Measurements from ENCODE around the gene LIPC. TPM values are rescaled to one million over a fixed set of nuclear protein-coding genes. Genes with fewer than 3 reads are reported as not detected.
A peak's percentile ranks its signal among the peaks of the same experiment; 100 is the strongest.

The LIPC gene
- total and polyA plus RNA-seq, 9 of the 15 experiments (the other 6 are each of a cell fraction or from before 2014, with no cell fraction given) = 0.07 to 0.41 (median 0.11) TPM; not detected in 2

- TF ChIP-seq ZNF707 (CRISPR knock-in tag; conservative IDR thresholded peaks at IDR 0.05) = no peak
- peak; percentile 59 for TF ChIP-seq FOS (IDR thresholded peaks at IDR 0.05; ENCODE audit: extremely low read depth, insufficient read length)
- peak; percentile 74; the same call in 1 of the 2 replicates for TF ChIP-seq ZNF644 (tag; IDR thresholded peaks at IDR 0.05; ENCODE audit: low read depth)
- no peak for TF ChIP-seq KLF10 (CRISPR knock-in tag; IDR thresholded peaks at IDR 0.05)
- TF ChIP-seq ZNF408 (CRISPR knock-in tag; IDR thresholded peaks at IDR 0.05; ENCODE audit: low read depth) = no peak
- TF ChIP-seq PBX2 (CRISPR knock-in tag; IDR thresholded peaks at IDR 0.05; ENCODE audit: low read depth) = no peak
- peak; percentile 45; the same call in 1 of the 2 replicates for TF ChIP-seq PBX2 (tag; conservative IDR thresholded peaks at IDR 0.05; ENCODE audit: low read depth)
- TF ChIP-seq CBX1 (IDR thresholded peaks at IDR 0.05; ENCODE audit: low read depth) = no peak; the same call in 1 of the 2 replicates
- no peak for TF ChIP-seq POU5F1 (IDR thresholded peaks at IDR 0.05; ENCODE audit: borderline replicate concordance, low read depth, low read length, partially characterized antibody)
- TF ChIP-seq, protein P1, sequence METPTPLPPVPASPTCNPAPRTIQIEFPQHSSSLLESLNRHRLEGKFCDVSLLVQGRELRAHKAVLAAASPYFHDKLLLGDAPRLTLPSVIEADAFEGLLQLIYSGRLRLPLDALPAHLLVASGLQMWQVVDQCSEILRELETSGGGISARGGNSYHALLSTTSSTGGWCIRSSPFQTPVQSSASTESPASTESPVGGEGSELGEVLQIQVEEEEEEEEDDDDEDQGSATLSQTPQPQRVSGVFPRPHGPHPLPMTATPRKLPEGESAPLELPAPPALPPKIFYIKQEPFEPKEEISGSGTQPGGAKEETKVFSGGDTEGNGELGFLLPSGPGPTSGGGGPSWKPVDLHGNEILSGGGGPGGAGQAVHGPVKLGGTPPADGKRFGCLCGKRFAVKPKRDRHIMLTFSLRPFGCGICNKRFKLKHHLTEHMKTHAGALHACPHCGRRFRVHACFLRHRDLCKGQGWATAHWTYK (CRISPR knock-in tag; IDR thresholded peaks at IDR 0.05) = no peak
- TF ChIP-seq RBBP5 (IDR thresholded peaks at IDR 0.05; ENCODE audit: borderline replicate concordance, insufficient read depth, low read length, poor library complexity, severe bottlenecking) = peak; percentile 25
- peak; percentile 44 for TF ChIP-seq NUFIP1 (IDR thresholded peaks at IDR 0.05; ENCODE audit: partially characterized antibody)
- no peak; the same call in 1 of the 2 replicates for TF ChIP-seq RB1 (IDR thresholded peaks at IDR 0.05; ENCODE audit: low read depth)
- TF ChIP-seq PTBP1 (IDR thresholded peaks at IDR 0.05; ENCODE audit: low read depth, low read length) = no peak
- peak; percentile 67 for TF ChIP-seq POLR2AphosphoS5 (IDR thresholded peaks at IDR 0.05; ENCODE audit: control insufficient read depth, insufficient read depth, low read depth, low read length)
- no peak for TF ChIP-seq POLR2AphosphoS2 (IDR thresholded peaks at IDR 0.05; ENCODE audit: low read length)
- 0 out of 2 replicates have a peak, but pooled peaks have one; percentile 36 for TF ChIP-seq ELF2 (CRISPR knock-in tag; IDR thresholded peaks at IDR 0.05)
- peak; percentile 87 for TF ChIP-seq LEF1 (IDR thresholded peaks at IDR 0.05)
- no peak for TF ChIP-seq ZNF184 (CRISPR knock-in tag; IDR thresholded peaks at IDR 0.05)
- TF ChIP-seq HMG20B (CRISPR knock-in tag; IDR thresholded peaks at IDR 0.05) = no peak
- TF ChIP-seq, protein P2, sequence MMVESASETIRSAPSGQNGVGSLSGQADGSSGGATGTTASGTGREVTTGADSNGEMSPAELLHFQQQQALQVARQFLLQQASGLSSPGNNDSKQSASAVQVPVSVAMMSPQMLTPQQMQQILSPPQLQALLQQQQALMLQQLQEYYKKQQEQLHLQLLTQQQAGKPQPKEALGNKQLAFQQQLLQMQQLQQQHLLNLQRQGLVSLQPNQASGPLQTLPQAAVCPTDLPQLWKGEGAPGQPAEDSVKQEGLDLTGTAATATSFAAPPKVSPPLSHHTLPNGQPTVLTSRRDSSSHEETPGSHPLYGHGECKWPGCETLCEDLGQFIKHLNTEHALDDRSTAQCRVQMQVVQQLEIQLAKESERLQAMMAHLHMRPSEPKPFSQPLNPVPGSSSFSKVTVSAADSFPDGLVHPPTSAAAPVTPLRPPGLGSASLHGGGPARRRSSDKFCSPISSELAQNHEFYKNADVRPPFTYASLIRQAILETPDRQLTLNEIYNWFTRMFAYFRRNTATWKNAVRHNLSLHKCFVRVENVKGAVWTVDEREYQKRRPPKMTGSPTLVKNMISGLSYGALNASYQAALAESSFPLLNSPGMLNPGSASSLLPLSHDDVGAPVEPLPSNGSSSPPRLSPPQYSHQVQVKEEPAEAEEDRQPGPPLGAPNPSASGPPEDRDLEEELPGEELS (CRISPR knock-in tag; IDR thresholded peaks at IDR 0.05; ENCODE audit: borderline replicate concordance) = no peak
- TF ChIP-seq ZC3H8 (IDR thresholded peaks at IDR 0.05) = no peak
- TF ChIP-seq NCOA1 (IDR thresholded peaks at IDR 0.05; ENCODE audit: low read depth) = peak; percentile 87
- peak; percentile 75 for TF ChIP-seq SP1 (CRISPR knock-in tag; IDR thresholded peaks at IDR 0.05)
Observed at GRCh38 chr15:58521293-58521991, 89.7 kb downstream of the LIPC start (continued).
